ENCODE results near the gene GRAMD4. TPM values are rescaled to one million over a fixed set of nuclear protein-coding genes. Genes with fewer than 3 reads are reported as not detected.
"Not testable (repeated sequence)": the region's sequence is repeated elsewhere in the genome, so short reads cannot be mapped to it uniquely, and the experiment has no call there.

Gene GRAMD4
- total RNA-seq, 1 experiment from 2014 or later, result 18.4 TPM

DNA sequence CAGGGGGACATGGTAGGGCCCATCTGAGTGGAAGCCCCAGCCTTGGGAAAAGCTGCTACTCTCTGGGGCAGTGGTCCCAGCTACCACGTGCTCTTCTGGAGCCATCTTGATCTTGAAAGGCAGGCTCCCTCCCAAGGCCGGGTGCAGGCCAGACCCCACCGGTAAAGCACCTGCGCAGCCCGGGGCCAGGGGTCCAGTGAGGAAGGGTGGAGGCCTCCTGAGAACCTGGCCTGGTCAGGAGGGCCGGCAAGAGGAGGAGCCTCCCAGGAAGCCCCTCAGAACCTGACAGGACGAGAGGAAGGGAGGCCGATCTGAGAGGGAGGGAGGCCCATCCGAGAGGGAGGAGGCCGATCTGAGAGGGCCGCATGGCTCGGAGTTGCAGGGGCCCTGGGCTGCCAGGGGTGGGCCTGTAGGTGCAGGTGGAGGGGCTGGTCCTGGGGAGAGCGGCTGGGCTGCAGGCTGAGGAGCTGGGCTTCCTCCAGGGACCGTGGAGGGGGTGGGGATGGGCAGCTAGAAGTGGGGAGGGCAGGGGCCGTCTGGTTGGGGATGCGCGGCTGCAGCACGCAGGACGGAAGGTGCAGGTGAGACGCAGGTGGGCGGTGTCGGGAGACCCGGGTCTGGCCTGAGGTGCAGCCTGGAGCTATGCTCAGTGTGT, 529 bp downstream of the GRAMD4 start:
- Histone ChIP-seq H3K27ac (ENCODE audit: low read depth, low read length, poor library complexity, severe bottlenecking) (no peak overlapping the region), H3K9me3 (ENCODE audit: low read depth, low read length, poor library complexity, severe bottlenecking) (no peaks in the 10 kb centered on the region), H3K36me3 (ENCODE audit: insufficient read depth, low read length, poor library complexity, severe bottlenecking) (no peaks in the 10 kb centered on the region), H3K4me3 (ENCODE audit: low read depth, low read length, poor library complexity, severe bottlenecking) (no peak overlapping the region), H3K4me1 (ENCODE audit: insufficient read depth, low read length, poor library complexity, severe bottlenecking) (peaks cover 17% of the 10 kb centered on the region), H3K27me3 (replicated peaks; ENCODE audit: insufficient read depth, low read depth, low read length, poor library complexity) (no peaks in the 10 kb centered on the region)
- no peak for DNase-seq (ENCODE audit: low spot score)
- no TSS peak for BruUV-seq (replicated peaks)
- POLR2A ChIA-PET (ENCODE audit: low non-redundant PET), result no interaction called here
- no peak for TF ChIP-seq EZH2 (IDR thresholded peaks at IDR 0.05; ENCODE audit: borderline replicate concordance, low read depth, low read length, poor library complexity, severe bottlenecking)
- TF ChIP-seq, protein P1, sequence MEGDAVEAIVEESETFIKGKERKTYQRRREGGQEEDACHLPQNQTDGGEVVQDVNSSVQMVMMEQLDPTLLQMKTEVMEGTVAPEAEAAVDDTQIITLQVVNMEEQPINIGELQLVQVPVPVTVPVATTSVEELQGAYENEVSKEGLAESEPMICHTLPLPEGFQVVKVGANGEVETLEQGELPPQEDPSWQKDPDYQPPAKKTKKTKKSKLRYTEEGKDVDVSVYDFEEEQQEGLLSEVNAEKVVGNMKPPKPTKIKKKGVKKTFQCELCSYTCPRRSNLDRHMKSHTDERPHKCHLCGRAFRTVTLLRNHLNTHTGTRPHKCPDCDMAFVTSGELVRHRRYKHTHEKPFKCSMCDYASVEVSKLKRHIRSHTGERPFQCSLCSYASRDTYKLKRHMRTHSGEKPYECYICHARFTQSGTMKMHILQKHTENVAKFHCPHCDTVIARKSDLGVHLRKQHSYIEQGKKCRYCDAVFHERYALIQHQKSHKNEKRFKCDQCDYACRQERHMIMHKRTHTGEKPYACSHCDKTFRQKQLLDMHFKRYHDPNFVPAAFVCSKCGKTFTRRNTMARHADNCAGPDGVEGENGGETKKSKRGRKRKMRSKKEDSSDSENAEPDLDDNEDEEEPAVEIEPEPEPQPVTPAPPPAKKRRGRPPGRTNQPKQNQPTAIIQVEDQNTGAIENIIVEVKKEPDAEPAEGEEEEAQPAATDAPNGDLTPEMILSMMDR (conservative IDR thresholded peaks at IDR 0.05; ENCODE audit: low read depth, low read length), result no peak
- intact Hi-C loops (cut with micrococcal nuclease; ENCODE audit: unreplicated experiment), result no loop called here
- CTCF ChIA-PET, result no interaction called here

DNA sequence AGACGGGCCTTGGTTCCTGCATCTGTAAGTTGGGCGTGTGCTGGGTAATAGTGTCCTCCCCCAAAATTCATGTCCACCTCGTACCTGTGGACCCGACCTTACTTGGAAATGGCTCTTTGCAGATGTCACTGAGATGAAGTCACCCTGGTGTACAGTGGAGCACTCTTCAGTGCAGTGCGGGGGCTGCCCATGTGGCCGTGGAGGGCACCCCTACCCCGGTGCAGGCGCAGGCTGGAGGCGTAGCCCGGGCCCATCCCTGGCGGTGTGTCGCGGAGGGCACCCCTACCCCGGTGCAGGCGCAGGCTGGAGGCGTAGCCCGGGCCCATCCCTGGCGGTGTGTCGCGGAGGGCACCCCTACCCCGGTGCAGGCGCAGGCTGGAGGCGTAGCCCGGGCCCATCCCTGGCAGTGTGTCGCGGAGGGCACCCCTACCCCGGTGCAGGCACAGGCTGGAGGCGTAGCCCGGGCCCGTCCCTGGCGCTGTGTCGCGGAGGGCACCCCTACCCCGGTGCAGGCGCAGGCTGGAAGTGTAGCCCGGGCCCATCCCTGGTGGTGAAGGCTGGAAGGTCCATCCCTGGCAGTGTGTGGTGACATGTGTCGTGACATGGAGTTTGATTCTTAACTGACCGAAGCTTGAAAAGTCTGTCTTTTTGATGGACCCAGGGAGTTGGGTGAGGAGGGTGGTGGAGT, 1.2 kb downstream of the GRAMD4 start:
- POLR2A ChIA-PET (ENCODE audit: low non-redundant PET); CTCF ChIA-PET; H3K27me3 ChIP-seq (replicated peaks; ENCODE audit: insufficient read depth, low read depth, low read length, poor library complexity); DNase-seq (ENCODE audit: low spot score); BruUV-seq (replicated peaks); H3K9me3 ChIP-seq (ENCODE audit: low read depth, low read length, poor library complexity, severe bottlenecking); intact Hi-C loops (cut with micrococcal nuclease; ENCODE audit: unreplicated experiment); H3K4me3 ChIP-seq (ENCODE audit: low read depth, low read length, poor library complexity, severe bottlenecking); H3K36me3 ChIP-seq (ENCODE audit: insufficient read depth, low read length, poor library complexity, severe bottlenecking); H3K27ac ChIP-seq (ENCODE audit: low read depth, low read length, poor library complexity, severe bottlenecking): not testable (repeated sequence)
- H3K4me1 ChIP-seq (ENCODE audit: insufficient read depth, low read length, poor library complexity, severe bottlenecking), result peaks cover 17% of the 10 kb centered on the region

DNA sequence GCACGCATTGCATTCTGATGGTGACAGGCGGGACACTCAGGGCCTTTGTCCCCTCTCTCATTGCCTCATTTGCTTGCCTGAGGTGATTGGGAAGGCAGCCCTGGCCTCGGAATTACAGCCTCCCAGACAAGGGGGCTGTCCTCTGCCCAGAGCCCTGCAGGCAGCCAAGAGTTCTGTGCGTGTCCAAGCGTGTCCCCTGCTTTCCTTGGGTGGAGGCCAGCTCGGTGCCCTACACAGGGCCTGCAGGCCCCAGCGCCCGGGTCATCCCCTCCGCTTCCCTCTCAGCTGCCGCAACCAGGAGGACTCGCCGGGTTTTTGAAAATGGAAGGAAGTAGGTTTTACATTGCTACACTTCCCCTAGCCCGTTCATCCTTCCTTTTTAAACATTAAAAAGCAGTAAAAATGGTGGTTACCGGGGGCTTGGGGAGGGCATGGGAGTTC, 1.9 kb downstream of the GRAMD4 start:
- BruUV-seq (replicated peaks), result no TSS peak
- Histone ChIP-seq H3K27me3 (replicated peaks; ENCODE audit: insufficient read depth, low read depth, low read length, poor library complexity) (no peaks in the 10 kb centered on the region), H3K4me1 (ENCODE audit: insufficient read depth, low read length, poor library complexity, severe bottlenecking) (peaks cover 17% of the 10 kb centered on the region), H3K4me3 (ENCODE audit: low read depth, low read length, poor library complexity, severe bottlenecking) (no peak overlapping the region), H3K9me3 (ENCODE audit: low read depth, low read length, poor library complexity, severe bottlenecking) (no peaks in the 10 kb centered on the region), H3K36me3 (ENCODE audit: insufficient read depth, low read length, poor library complexity, severe bottlenecking) (no peaks in the 10 kb centered on the region), H3K27ac (ENCODE audit: low read depth, low read length, poor library complexity, severe bottlenecking) (no peak overlapping the region)
- DNase-seq (ENCODE audit: low spot score), result no peak
- intact Hi-C loops (cut with micrococcal nuclease; ENCODE audit: unreplicated experiment), result no loop called here
- POLR2A ChIA-PET (ENCODE audit: low non-redundant PET), result no interaction called here
- CTCF ChIA-PET, result no interaction called here
- TF ChIP-seq EZH2 (IDR thresholded peaks at IDR 0.05; ENCODE audit: borderline replicate concordance, low read depth, low read length, poor library complexity, severe bottlenecking), result no peak
- TF ChIP-seq, protein P1 (conservative IDR thresholded peaks at IDR 0.05; ENCODE audit: low read depth, low read length), result no peak
